K562 (cell line): ENCODE measurements around the gene ACRBP. TPM values are rescaled to one million over a fixed set of nuclear protein-coding genes. Genes with fewer than 3 reads are reported as not detected.

Source experiments
- BCOR ChIP-seq: fragments of 450-650 bp; IDR thresholded peaks from 2 replicates; pipeline ENCODE4 v1.6.1; 2016
- CBX5 ChIP-seq: IDR thresholded peaks from 2 replicates; pipeline ENCODE4 v1.6.1; 2014; ENCODE audit warnings: low read depth, borderline replicate concordance
- ELF2 ChIP-seq: fragments of 250-450 bp; sonication (Bioruptor Pico); IDR thresholded peaks from 2 replicates; pipeline ENCODE4 v1.5.0; 2021; ENCODE audit warnings: mild to moderate bottlenecking
- FOXK2 ChIP-seq, 2 experiments: fragments of 450-650 bp; IDR thresholded peaks in 1 of 2; conservative IDR thresholded peaks in 1 of 2; 2 replicates each; pipeline ENCODE4 v1.6.1; 2016; ENCODE audit warnings: low read depth in 2 of 2, mild to moderate bottlenecking in 1 of 2
- JUNB ChIP-seq: fragments of 450-650 bp; formaldehyde crosslinking; conservative IDR thresholded peaks from 2 replicates; pipeline ENCODE4 v1.4.0; 2020; ENCODE audit warnings: mild to moderate bottlenecking
- JUND ChIP-seq, 2 experiments: IDR thresholded peaks; 2 replicates in 1 of 2; 3 replicates in 1 of 2; pipeline ENCODE4 v1.6.1; 2011; ENCODE audit warnings: borderline replicate concordance in 2 of 2, low read depth in 2 of 2, low read length in 2 of 2, improper control_type of control experiment in 1 of 2, missing biosample characterization in 1 of 2, missing genetic modification characterization in 1 of 2, missing genetic modification reagents in 1 of 2
- NR2C2 ChIP-seq, 2 experiments: fragments of 200-800 bp in 1 of 2; sonication (Bioruptor generic) in 1 of 2; sonication (generic) in 1 of 2; formaldehyde crosslinking in 1 of 2; IDR thresholded peaks; 2 replicates each; pipeline versions ENCODE4 v1.6.1 to v1.8.0; 2016 to 2022; ENCODE audit warnings: mild to moderate bottlenecking in 1 of 2, missing compliant biosample characterization in 1 of 2, missing genetic modification characterization in 1 of 2, missing genetic modification reagents in 1 of 2
- SIRT6 ChIP-seq: IDR thresholded peaks from one replicate; pipeline ENCODE4 v1.6.1; 2012; ENCODE audit warnings: low read depth, mild to moderate bottlenecking, control low read depth, inconsistent platforms, low read length, moderate library complexity
- THAP7 ChIP-seq: fragments of 250-450 bp; sonication (Bioruptor Pico); IDR thresholded peaks from 2 replicates; pipeline ENCODE4 v1.5.0; 2021
- THRB ChIP-seq: fragments of 450-650 bp; formaldehyde crosslinking; conservative IDR thresholded peaks from 2 replicates; pipeline ENCODE4 v1.4.0; 2022; ENCODE audit warnings: mild to moderate bottlenecking, missing genetic modification characterization
- ZNF253 ChIP-seq: fragments of 250-450 bp; sonication (Bioruptor Pico); conservative IDR thresholded peaks from 2 replicates; pipeline ENCODE4 v1.6.1; 2021; ENCODE audit warnings: mild to moderate bottlenecking
- ZNF583 ChIP-seq: fragments of 250-450 bp; sonication (Bioruptor Pico); IDR thresholded peaks from 2 replicates; pipeline ENCODE4 v1.4.0; 2020
- ZNF584 ChIP-seq: fragments of 200-800 bp; sonication (Bioruptor generic); IDR thresholded peaks from 2 replicates; pipeline ENCODE4 v1.6.1; 2016; ENCODE audit warnings: low read depth, mild to moderate bottlenecking, missing genetic modification characterization, missing compliant biosample characterization
- ZNF780A ChIP-seq: fragments of 250-450 bp; sonication (Bioruptor Pico); IDR thresholded peaks from 2 replicates; pipeline ENCODE4 v1.5.0; 2021; ENCODE audit warnings: mild to moderate bottlenecking
- polyA plus RNA-seq, 8 experiments: library from polyadenylated mRNA; depleted of rRNA in 4 of 8; stranded (reverse) in 5 of 8; unstranded in 3 of 8; fragments of >200 nt; fragmentation: Nextera tagmentation in 2 of 8; fragmentation: Illumina TruSeq in 1 of 8; extraction: Ambion mirVana in 2 of 8; extraction: Trizol in 1 of 8; gene quantifications; 2 replicates each; pipeline versions ENCODE4 v1.2.1 to v1.2.3, GENCODE V29; 2011 to 2014; ENCODE audit warnings: inconsistent platforms in 1 of 8, missing spikeins in 1 of 8
- total RNA-seq, 7 experiments: library from RNA; depleted of rRNA in 6 of 7; stranded (reverse); fragments of >200 nt in 6 of 7; fragmentation: Illumina TruSeq in 2 of 7; extraction: Trizol in 2 of 7; gene quantifications; 2 replicates each; pipeline versions ENCODE4 v1.2.1 to v1.2.3, GENCODE V29; 2011 to 2021; ENCODE audit warnings: low replicate concordance in 1 of 7
- TF ChIP-seq, protein P1 (sequence below): IDR thresholded peaks from 3 replicates; pipeline ENCODE4 v1.6.1; 2011; ENCODE audit warnings: borderline replicate concordance, mild to moderate bottlenecking, moderate library complexity; ENCODE audit not compliant: insufficient read length; ENCODE audit errors: extremely low read depth
- TF ChIP-seq, protein P2 (sequence below): sonication (generic); formaldehyde crosslinking; IDR thresholded peaks from 2 replicates; pipeline ENCODE4 v1.8.0; 2022; ENCODE audit warnings: missing genetic modification reagents, mild to moderate bottlenecking, moderate library complexity, borderline replicate concordance
- TF ChIP-seq, protein P3 (sequence below): conservative IDR thresholded peaks from 2 replicates; pipeline ENCODE4 v1.6.1; 2011; ENCODE audit warnings: low read depth, mild to moderate bottlenecking, low read length; ENCODE audit not compliant: control insufficient read depth
- TF ChIP-seq, protein P4 (sequence below): fragments of 250-450 bp; sonication (Bioruptor Pico); IDR thresholded peaks from 2 replicates; pipeline ENCODE4 v1.6.1; 2021; ENCODE audit warnings: mild to moderate bottlenecking

ACRBP gene
- total and polyA plus RNA-seq, 9 of the 15 experiments (the other 6 are each of a cell fraction or from before 2014, with no cell fraction given): 3.1 to 31.8 (median 8.4) TPM

- TF ChIP-seq, protein P1, sequence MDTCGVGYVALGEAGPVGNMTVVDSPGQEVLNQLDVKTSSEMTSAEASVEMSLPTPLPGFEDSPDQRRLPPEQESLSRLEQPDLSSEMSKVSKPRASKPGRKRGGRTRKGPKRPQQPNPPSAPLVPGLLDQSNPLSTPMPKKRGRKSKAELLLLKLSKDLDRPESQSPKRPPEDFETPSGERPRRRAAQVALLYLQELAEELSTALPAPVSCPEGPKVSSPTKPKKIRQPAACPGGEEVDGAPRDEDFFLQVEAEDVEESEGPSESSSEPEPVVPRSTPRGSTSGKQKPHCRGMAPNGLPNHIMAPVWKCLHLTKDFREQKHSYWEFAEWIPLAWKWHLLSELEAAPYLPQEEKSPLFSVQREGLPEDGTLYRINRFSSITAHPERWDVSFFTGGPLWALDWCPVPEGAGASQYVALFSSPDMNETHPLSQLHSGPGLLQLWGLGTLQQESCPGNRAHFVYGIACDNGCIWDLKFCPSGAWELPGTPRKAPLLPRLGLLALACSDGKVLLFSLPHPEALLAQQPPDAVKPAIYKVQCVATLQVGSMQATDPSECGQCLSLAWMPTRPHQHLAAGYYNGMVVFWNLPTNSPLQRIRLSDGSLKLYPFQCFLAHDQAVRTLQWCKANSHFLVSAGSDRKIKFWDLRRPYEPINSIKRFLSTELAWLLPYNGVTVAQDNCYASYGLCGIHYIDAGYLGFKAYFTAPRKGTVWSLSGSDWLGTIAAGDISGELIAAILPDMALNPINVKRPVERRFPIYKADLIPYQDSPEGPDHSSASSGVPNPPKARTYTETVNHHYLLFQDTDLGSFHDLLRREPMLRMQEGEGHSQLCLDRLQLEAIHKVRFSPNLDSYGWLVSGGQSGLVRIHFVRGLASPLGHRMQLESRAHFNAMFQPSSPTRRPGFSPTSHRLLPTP: no peak
- TF ChIP-seq ZNF253 (CRISPR knock-in tag) (no peak), ELF2 (peak; percentile 100), JUND (IDR thresholded peaks at IDR 0.05; ENCODE audit: borderline replicate concordance, low read depth, low read length) (peak; percentile 94), JUND (tag; IDR thresholded peaks at IDR 0.05; ENCODE audit: borderline replicate concordance, low read depth, low read length) (peak; percentile 91), ZNF780A (CRISPR knock-in tag) (no peak), NR2C2 (CRISPR knock-in tag; IDR thresholded peaks at IDR 0.05) (peak; percentile 59; the same call in 1 of the 2 replicates), NR2C2 (tag; IDR thresholded peaks at IDR 0.05) (peak; percentile 99), JUNB (CRISPR knock-in tag) (peak; percentile 86), THAP7 (CRISPR knock-in tag) (0 out of 2 replicates have a peak, but pooled peaks have one; percentile 64), FOXK2 (conservative IDR thresholded peaks at IDR 0.05 in 1 of 2, IDR thresholded peaks at IDR 0.05 in 1 of 2; ENCODE audit: low read depth in 2 of 2) (peak; percentile 95 to 97), ZNF584 (CRISPR knock-in tag) (peak; percentile 78), THRB (CRISPR knock-in tag) (no peak), ZNF583 (peak; percentile 38; the same call in 1 of the 2 replicates), BCOR (0 out of 2 replicates have a peak, but pooled peaks have one; percentile 11), SIRT6 (no peak), CBX5 (no peak)
- TF ChIP-seq, protein P2, sequence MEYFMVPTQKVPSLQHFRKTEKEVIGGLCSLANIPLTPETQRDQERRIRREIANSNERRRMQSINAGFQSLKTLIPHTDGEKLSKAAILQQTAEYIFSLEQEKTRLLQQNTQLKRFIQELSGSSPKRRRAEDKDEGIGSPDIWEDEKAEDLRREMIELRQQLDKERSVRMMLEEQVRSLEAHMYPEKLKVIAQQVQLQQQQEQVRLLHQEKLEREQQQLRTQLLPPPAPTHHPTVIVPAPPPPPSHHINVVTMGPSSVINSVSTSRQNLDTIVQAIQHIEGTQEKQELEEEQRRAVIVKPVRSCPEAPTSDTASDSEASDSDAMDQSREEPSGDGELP: peak; percentile 82; the same call in 1 of the 2 replicates
- TF ChIP-seq, protein P3, sequence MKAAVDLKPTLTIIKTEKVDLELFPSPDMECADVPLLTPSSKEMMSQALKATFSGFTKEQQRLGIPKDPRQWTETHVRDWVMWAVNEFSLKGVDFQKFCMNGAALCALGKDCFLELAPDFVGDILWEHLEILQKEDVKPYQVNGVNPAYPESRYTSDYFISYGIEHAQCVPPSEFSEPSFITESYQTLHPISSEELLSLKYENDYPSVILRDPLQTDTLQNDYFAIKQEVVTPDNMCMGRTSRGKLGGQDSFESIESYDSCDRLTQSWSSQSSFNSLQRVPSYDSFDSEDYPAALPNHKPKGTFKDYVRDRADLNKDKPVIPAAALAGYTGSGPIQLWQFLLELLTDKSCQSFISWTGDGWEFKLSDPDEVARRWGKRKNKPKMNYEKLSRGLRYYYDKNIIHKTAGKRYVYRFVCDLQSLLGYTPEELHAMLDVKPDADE: peak; percentile 86
- TF ChIP-seq, protein P4, sequence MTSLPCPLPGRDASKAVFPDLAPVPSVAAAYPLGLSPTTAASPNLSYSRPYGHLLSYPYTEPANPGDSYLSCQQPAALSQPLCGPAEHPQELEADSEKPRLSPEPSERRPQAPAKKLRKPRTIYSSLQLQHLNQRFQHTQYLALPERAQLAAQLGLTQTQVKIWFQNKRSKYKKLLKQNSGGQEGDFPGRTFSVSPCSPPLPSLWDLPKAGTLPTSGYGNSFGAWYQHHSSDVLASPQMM (CRISPR knock-in tag): no peak
Measured at GRCh38 chr12:6662906-6663742, 15.9 kb upstream of the ACRBP start, which contains the start of gene ING4 (continued).
